Spleen (tissue), 11 donors: ENCODE results near the gene LRP2. TPM values are rescaled to one million over a fixed set of nuclear protein-coding genes. Genes with fewer than 3 reads are reported as not detected.

Experiments used
- DNase-seq: peaks from one replicate; pipeline ENCODE4 v3.0.0-alpha.2; 2020
- H3K27ac ChIP-seq, 8 donors: fragments of 200-600 bp; sonication (generic) in 7 of 8; 1 replicate in 4 of 8; 2 replicates in 4 of 8; pipeline versions ENCODE4 v1.5.0 to v1.8.0; 2016 to 2021; ENCODE audit warnings: inconsistent platforms in 4 of 8, mild to moderate bottlenecking in 4 of 8, moderate library complexity in 1 of 8
- H3K27me3 ChIP-seq, 7 donors: fragments of 200-600 bp; sonication (generic) in 6 of 7; replicated peaks in 1 of 7; 1 replicate in 4 of 7; 2 replicates in 3 of 7; pipeline versions ENCODE4 v1.5.0 to v1.8.0; 2016 to 2021; ENCODE audit warnings: inconsistent platforms in 3 of 7, mild to moderate bottlenecking in 1 of 7
- H3K36me3 ChIP-seq, 6 donors: fragments of 200-600 bp; sonication (generic) in 5 of 6; 1 replicate in 4 of 6; 2 replicates in 2 of 6; pipeline versions ENCODE4 v1.5.0 to v1.8.0; 2016 to 2021; ENCODE audit warnings: inconsistent platforms in 2 of 6
- H3K4me1 ChIP-seq, 6 donors: fragments of 200-600 bp; sonication (generic) in 5 of 6; 1 replicate in 3 of 6; 2 replicates in 3 of 6; pipeline versions ENCODE4 v1.5.0 to v1.8.0; 2016 to 2021; ENCODE audit warnings: inconsistent platforms in 3 of 6
- H3K4me3 ChIP-seq, 8 donors: fragments of 200-600 bp; sonication (generic) in 7 of 8; 1 replicate in 4 of 8; 2 replicates in 4 of 8; pipeline versions ENCODE4 v1.5.0 to v1.8.0; 2016 to 2021; ENCODE audit warnings: inconsistent platforms in 4 of 8, mild to moderate bottlenecking in 4 of 8, moderate library complexity in 2 of 8
- H3K9me3 ChIP-seq, 8 donors: fragments of 200-600 bp; sonication (generic) in 7 of 8; 1 replicate in 4 of 8; 2 replicates in 4 of 8; pipeline versions ENCODE4 v1.5.0 to v1.8.0; 2016 to 2021; ENCODE audit warnings: inconsistent platforms in 4 of 8
- CTCF ChIP-seq, 11 experiments: fragments of 200-600 bp in 7 of 11; fragments of 450-650 bp in 4 of 11; sonication (generic) in 4 of 11; IDR thresholded peaks in 8 of 11; conservative IDR thresholded peaks in 3 of 11; 1 replicate in 7 of 11; 2 replicates in 4 of 11; pipeline versions ENCODE4 v1.4.0 to v1.8.0; 2016 to 2021; ENCODE audit warnings: antibody characterized with exemption in 11 of 11, inconsistent platforms in 4 of 11, mild to moderate bottlenecking in 1 of 11
- POLR2A ChIP-seq, 3 donors: fragments of 450-650 bp; IDR thresholded peaks; one replicate each; pipeline ENCODE4 v1.5.1; 2017; ENCODE audit warnings: antibody characterized with exemption in 3 of 3, mild to moderate bottlenecking in 1 of 3
- POLR2AphosphoS5 ChIP-seq, 3 donors: sonication (generic); formaldehyde crosslinking; IDR thresholded peaks; one replicate each; pipeline ENCODE4 v1.5.1; 2017; ENCODE audit warnings: antibody characterized with exemption in 3 of 3
- WGBS, 5 donors: extraction: QIAGEN DNeasy Blood & Tissue Kit in 3 of 5; methylation state at CpG; one replicate each; pipeline versions ENCODE4 v1.1.5 to v1.1.7; 2013 to 2018; 5-methylcytosine and 5-hydroxymethylcytosine counted together
- intact Hi-C: fragments of 100-400 bp; cut with DNase I; formaldehyde crosslinking; loops from one replicate; pipeline ENCODE4 v1.15.0; 2023; ENCODE audit warnings: low total_unique reads
- polyA plus RNA-seq, 3 donors: library from polyadenylated mRNA; stranded (reverse); fragments of 200-250 nt; gene quantifications; one replicate each; pipeline ENCODE4 v1.2.1, GENCODE V29; 2013
- total RNA-seq, 7 donors: library from RNA; depleted of rRNA in 3 of 7; stranded (reverse); fragments of >200 nt in 3 of 7; fragmentation: NEBNext Ultra II Directional in 4 of 7; extraction: Animal tissue kit (Norgen Biotek cat#: 25700) in 4 of 7; gene quantifications; one replicate each; pipeline versions ENCODE4 v1.1.0 to v1.2.1, GENCODE V29; 2016 to 2021
- donor health status: healthy with polysubstance abuse.
- donor health status: DM: no; HTN: no; CAD: no; lungs with moderate emphysema.
- donor health status: DM: no; HTN: no; CAD: no.
- donor health status: Bipolar disorder and iron deficiency.
- donor health status: healthy.
- donor health status: DM: no; HTN: no; CAD: no.
- donor health status: DM: yes; HTN: yes; CAD: no.

The LRP2 gene
- total and polyA plus RNA-seq, 10 donors: not detected

- no peak overlapping the region for H3K27ac ChIP-seq
- H3K4me3 ChIP-seq: no peak overlapping the region
- no peaks in the 10 kb centered on the region for H3K36me3 ChIP-seq
- no peaks in the 10 kb centered on the region for H3K9me3 ChIP-seq
- intact Hi-C loops: no loop called here
- TF ChIP-seq CTCF (IDR thresholded peaks at IDR 0.05 in 8 of 11, conservative IDR thresholded peaks at IDR 0.05 in 3 of 11) (no peak), POLR2A (IDR thresholded peaks at IDR 0.05) (no peak), POLR2AphosphoS5 (IDR thresholded peaks at IDR 0.05) (no peak)
- WGBS, 5 donors: 37 to 53% (median 46%) methylated on average over 1 of the region's 1 CpG
- DNase-seq: no peak
- no peaks in the 10 kb centered on the region for H3K27me3 ChIP-seq
- no peaks in the 10 kb centered on the region for H3K4me1 ChIP-seq
Observed at GRCh38 chr2:169265591-169265990, 96.7 kb downstream of the LRP2 start.

GRCh38 chr2:169260846-169261642 is 101.3 kb downstream of the LRP2 start:
- Histone ChIP-seq H3K27me3 (peaks cover 0 to 6% (median 0%) of the 10 kb centered on the region in 7 donors), H3K4me1 (no peaks in the 10 kb centered on the region), H3K36me3 (no peaks in the 10 kb centered on the region), H3K9me3 (no peaks in the 10 kb centered on the region), H3K4me3 (no peak overlapping the region), H3K27ac (no peak overlapping the region)
- DNase-seq: no peak
- intact Hi-C loops: no loop called here
- TF ChIP-seq CTCF (IDR thresholded peaks at IDR 0.05 in 8 of 11, conservative IDR thresholded peaks at IDR 0.05 in 3 of 11): no peak
- TF ChIP-seq POLR2A (IDR thresholded peaks at IDR 0.05): no peak
- TF ChIP-seq POLR2AphosphoS5 (IDR thresholded peaks at IDR 0.05): no peak

- Histone ChIP-seq H3K27ac (no peak overlapping the region), H3K4me1 (no peaks in the 10 kb centered on the region), H3K27me3 (peaks cover 0 to 6% (median 0%) of the 10 kb centered on the region in 7 donors), H3K4me3 (no peak overlapping the region), H3K36me3 (no peaks in the 10 kb centered on the region), H3K9me3 (no peaks in the 10 kb centered on the region)
- WGBS, 5 donors: 67 to 90% (median 79%) methylated on average over 1 of the region's 1 CpG
- no peak for TF ChIP-seq POLR2AphosphoS5 (IDR thresholded peaks at IDR 0.05)
- TF ChIP-seq CTCF (IDR thresholded peaks at IDR 0.05 in 8 of 11, conservative IDR thresholded peaks at IDR 0.05 in 3 of 11): no peak
- TF ChIP-seq POLR2A (IDR thresholded peaks at IDR 0.05): no peak
- DNase-seq: no peak
- intact Hi-C loops: no loop called here
Observed at GRCh38 chr2:169260246-169260645, 102.1 kb downstream of the LRP2 start.

GRCh38 chr2:169259402-169259801 is 102.9 kb downstream of the LRP2 start:
- WGBS, 5 donors: 81 to 94% (median 87%) methylated on average over 5 of the region's 5 CpGs

More at GRCh38 chr2:169259402-169259801, 102.9 kb downstream of the LRP2 start:
- no peak overlapping the region for H3K4me3 ChIP-seq
- intact Hi-C loops: no loop called here
- DNase-seq: no peak
- TF ChIP-seq CTCF (IDR thresholded peaks at IDR 0.05 in 8 of 11, conservative IDR thresholded peaks at IDR 0.05 in 3 of 11) (no peak), POLR2A (IDR thresholded peaks at IDR 0.05) (no peak), POLR2AphosphoS5 (IDR thresholded peaks at IDR 0.05) (no peak)
- no peak overlapping the region for H3K27ac ChIP-seq
- H3K9me3 ChIP-seq: no peaks in the 10 kb centered on the region
- H3K27me3 ChIP-seq: peaks cover 0 to 6% (median 0%) of the 10 kb centered on the region in 7 donors
- H3K36me3 ChIP-seq: no peaks in the 10 kb centered on the region
- H3K4me1 ChIP-seq: no peaks in the 10 kb centered on the region
